Neural cell (in vitro differentiated cells): Measurements from ENCODE around the gene ANKS1B. TPM values are rescaled to one million over a fixed set of nuclear protein-coding genes. Genes with fewer than 3 reads are reported as not detected.

ENCODE experiments used
- H2AFZ ChIP-seq: fragments of 200-600, 300-800 bp; sonication (generic), shearing (Covaris generic); 2 replicates; pipeline ENCODE4 v1.6.0; 2014; ENCODE audit warnings: low read depth, mild to moderate bottlenecking, antibody characterized with exemption, low read length, moderate library complexity
- H3F3A ChIP-seq: fragments of 200-600 bp; shearing (Covaris generic); 2 replicates; pipeline ENCODE4 v1.6.1; 2016; ENCODE audit warnings: mild to moderate bottlenecking, moderate library complexity, mixed read lengths, antibody characterized with exemption, low read length; ENCODE audit not compliant: insufficient read depth, poor library complexity, severe bottlenecking
- H3K27ac ChIP-seq: fragments of 200-600, 300-800 bp; sonication (generic), shearing (Covaris generic); 2 replicates; pipeline ENCODE4 v1.5.1; 2014; ENCODE audit warnings: mild to moderate bottlenecking, low read length, moderate library complexity
- H3K27me3 ChIP-seq: fragments of 300-800, 200-600 bp; sonication (generic), shearing (Covaris generic); 2 replicates; pipeline ENCODE4 v1.6.0; 2014; ENCODE audit warnings: mild to moderate bottlenecking, low read depth, low read length, moderate library complexity; ENCODE audit not compliant: insufficient read depth
- H3K36me3 ChIP-seq: fragments of 300-800, 200-600 bp; sonication (generic), shearing (Covaris generic); 2 replicates; pipeline ENCODE4 v1.5.1; 2014; ENCODE audit warnings: mild to moderate bottlenecking, antibody characterized with exemption, low read length, moderate library complexity; ENCODE audit not compliant: insufficient read depth
- H3K4me2 ChIP-seq: fragments of 300-800, 200-600 bp; sonication (generic), shearing (Covaris generic); 2 replicates; pipeline ENCODE4 v1.6.0; 2014; ENCODE audit warnings: mild to moderate bottlenecking, low read length
- H3K4me3 ChIP-seq: fragments of 300-800, 200-600 bp; sonication (generic), shearing (Covaris generic); 2 replicates; pipeline ENCODE4 v1.5.1; 2014; ENCODE audit warnings: mild to moderate bottlenecking, low read length, moderate library complexity
- H3K79me2 ChIP-seq: fragments of 200-600 bp; shearing (Covaris generic); replicated peaks from 2 replicates; pipeline ENCODE4 v1.6.0; 2014; ENCODE audit warnings: mild to moderate bottlenecking, low read length, moderate library complexity; ENCODE audit not compliant: insufficient read depth
- H3K9ac ChIP-seq: fragments of 300-800, 200-600 bp; sonication (generic), shearing (Covaris generic); 2 replicates; pipeline ENCODE4 v1.6.1; 2016; ENCODE audit warnings: mild to moderate bottlenecking, low read length, mixed read lengths
- H3K9me2 ChIP-seq: fragments of 200-600 bp; shearing (Covaris generic); 2 replicates; pipeline ENCODE4 v1.6.1; 2016; ENCODE audit warnings: mild to moderate bottlenecking, low read length, mixed read lengths; ENCODE audit not compliant: insufficient read depth
- H3K9me3 ChIP-seq: fragments of 200-600, 300-800 bp; sonication (generic), shearing (Covaris generic); 2 replicates; pipeline ENCODE4 v1.6.1; 2016; ENCODE audit warnings: mild to moderate bottlenecking, mixed run types, low read length, moderate library complexity, mixed read lengths
- H4K20me1 ChIP-seq: fragments of 200-600 bp; shearing (Covaris generic); 2 replicates; pipeline ENCODE4 v1.6.1; 2016; ENCODE audit warnings: mild to moderate bottlenecking, mixed run types; ENCODE audit not compliant: insufficient read depth
- EP300 ChIP-seq: fragments of 450-650 bp; conservative IDR thresholded peaks from 2 replicates; pipeline ENCODE4 v1.6.1; 2014; ENCODE audit warnings: antibody characterized with exemption, mild to moderate bottlenecking, moderate library complexity; ENCODE audit not compliant: poor library complexity, severe bottlenecking
- EZH2 ChIP-seq: fragments of 200-600, 300-800 bp; shearing (Covaris generic), sonication (generic); IDR thresholded peaks from 2 replicates; pipeline ENCODE4 v1.6.1; 2014; ENCODE audit warnings: antibody characterized with exemption, low read length, borderline replicate concordance, mild to moderate bottlenecking; ENCODE audit not compliant: insufficient read depth, poor library complexity, severe bottlenecking
- MXI1 ChIP-seq: fragments of 450-650 bp; conservative IDR thresholded peaks from 2 replicates; pipeline ENCODE4 v1.6.1; 2014; ENCODE audit warnings: antibody characterized with exemption, mild to moderate bottlenecking; ENCODE audit not compliant: poor library complexity, severe bottlenecking
- POLR2AphosphoS5 ChIP-seq: IDR thresholded peaks from 2 replicates; pipeline ENCODE4 v1.6.1; 2012
- RAD21 ChIP-seq: fragments of 450-650 bp; conservative IDR thresholded peaks from 2 replicates; pipeline ENCODE4 v1.6.1; 2014; ENCODE audit warnings: antibody characterized with exemption, mild to moderate bottlenecking, moderate library complexity
- SMC3 ChIP-seq: fragments of 450-650 bp; conservative IDR thresholded peaks from 2 replicates; pipeline ENCODE4 v1.6.1; 2014; ENCODE audit warnings: antibody characterized with exemption, mild to moderate bottlenecking, moderate library complexity; ENCODE audit not compliant: poor library complexity
- TAF1 ChIP-seq: IDR thresholded peaks from 2 replicates; pipeline ENCODE4 v1.6.1; 2012; ENCODE audit warnings: low read depth
- polyA plus RNA-seq: library from polyadenylated mRNA; depleted of rRNA; stranded (reverse); fragments of >200 nt; gene quantifications from 2 replicates; pipeline ENCODE4 v1.2.3, GENCODE V29; 2014
- TF ChIP-seq, protein P1 (sequence below): fragments of 450-650 bp; IDR thresholded peaks from 2 replicates; pipeline ENCODE4 v1.5.1; 2014; ENCODE audit warnings: antibody characterized with exemption, mild to moderate bottlenecking, moderate library complexity; ENCODE audit not compliant: poor library complexity, severe bottlenecking
- TF ChIP-seq, protein P2 (sequence below): IDR thresholded peaks from 2 replicates; pipeline ENCODE4 v1.6.1; 2012; ENCODE audit warnings: borderline replicate concordance

The ANKS1B gene
- polyA plus RNA-seq, 1 donor from 2014 or later = 65.6 TPM

DNA sequence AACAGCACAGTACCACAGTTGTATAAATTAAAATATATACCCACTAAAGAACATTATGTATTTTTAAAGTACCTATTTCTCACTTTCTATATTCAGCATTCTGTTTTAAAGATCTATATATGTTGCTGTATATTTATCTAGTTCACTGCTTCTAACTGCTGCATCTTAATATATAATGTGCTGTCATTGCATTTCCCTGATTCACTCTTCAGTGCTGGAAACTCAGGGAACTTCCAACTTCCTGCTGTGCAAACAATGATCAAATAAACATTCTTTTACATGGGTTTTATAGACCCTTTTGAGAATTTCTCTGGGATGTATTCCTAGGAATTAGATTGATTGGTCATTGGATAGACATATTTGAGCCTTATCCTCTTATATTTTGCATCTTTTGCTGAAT is 960.5 kb downstream of the ANKS1B start:
- Histone ChIP-seq H3K27ac (no peak overlapping the region), H3K9me3 (no peaks in the 10 kb centered on the region), H3K9ac (no peak overlapping the region), H3K79me2 (no peaks in the 10 kb centered on the region), H3K9me2 (no peaks in the 10 kb centered on the region), H3K4me3 (no peak overlapping the region), H4K20me1 (no peaks in the 10 kb centered on the region), H3F3A (no peaks in the 10 kb centered on the region), H3K27me3 (no peaks in the 10 kb centered on the region), H3K36me3 (no peaks in the 10 kb centered on the region), H2AFZ (no peak overlapping the region), H3K4me2 (no peak overlapping the region)
- TF ChIP-seq, protein P1, sequence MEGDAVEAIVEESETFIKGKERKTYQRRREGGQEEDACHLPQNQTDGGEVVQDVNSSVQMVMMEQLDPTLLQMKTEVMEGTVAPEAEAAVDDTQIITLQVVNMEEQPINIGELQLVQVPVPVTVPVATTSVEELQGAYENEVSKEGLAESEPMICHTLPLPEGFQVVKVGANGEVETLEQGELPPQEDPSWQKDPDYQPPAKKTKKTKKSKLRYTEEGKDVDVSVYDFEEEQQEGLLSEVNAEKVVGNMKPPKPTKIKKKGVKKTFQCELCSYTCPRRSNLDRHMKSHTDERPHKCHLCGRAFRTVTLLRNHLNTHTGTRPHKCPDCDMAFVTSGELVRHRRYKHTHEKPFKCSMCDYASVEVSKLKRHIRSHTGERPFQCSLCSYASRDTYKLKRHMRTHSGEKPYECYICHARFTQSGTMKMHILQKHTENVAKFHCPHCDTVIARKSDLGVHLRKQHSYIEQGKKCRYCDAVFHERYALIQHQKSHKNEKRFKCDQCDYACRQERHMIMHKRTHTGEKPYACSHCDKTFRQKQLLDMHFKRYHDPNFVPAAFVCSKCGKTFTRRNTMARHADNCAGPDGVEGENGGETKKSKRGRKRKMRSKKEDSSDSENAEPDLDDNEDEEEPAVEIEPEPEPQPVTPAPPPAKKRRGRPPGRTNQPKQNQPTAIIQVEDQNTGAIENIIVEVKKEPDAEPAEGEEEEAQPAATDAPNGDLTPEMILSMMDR = no peak
- TF ChIP-seq RAD21 = no peak
- TF ChIP-seq POLR2AphosphoS5 = no peak
- TF ChIP-seq, protein P2, sequence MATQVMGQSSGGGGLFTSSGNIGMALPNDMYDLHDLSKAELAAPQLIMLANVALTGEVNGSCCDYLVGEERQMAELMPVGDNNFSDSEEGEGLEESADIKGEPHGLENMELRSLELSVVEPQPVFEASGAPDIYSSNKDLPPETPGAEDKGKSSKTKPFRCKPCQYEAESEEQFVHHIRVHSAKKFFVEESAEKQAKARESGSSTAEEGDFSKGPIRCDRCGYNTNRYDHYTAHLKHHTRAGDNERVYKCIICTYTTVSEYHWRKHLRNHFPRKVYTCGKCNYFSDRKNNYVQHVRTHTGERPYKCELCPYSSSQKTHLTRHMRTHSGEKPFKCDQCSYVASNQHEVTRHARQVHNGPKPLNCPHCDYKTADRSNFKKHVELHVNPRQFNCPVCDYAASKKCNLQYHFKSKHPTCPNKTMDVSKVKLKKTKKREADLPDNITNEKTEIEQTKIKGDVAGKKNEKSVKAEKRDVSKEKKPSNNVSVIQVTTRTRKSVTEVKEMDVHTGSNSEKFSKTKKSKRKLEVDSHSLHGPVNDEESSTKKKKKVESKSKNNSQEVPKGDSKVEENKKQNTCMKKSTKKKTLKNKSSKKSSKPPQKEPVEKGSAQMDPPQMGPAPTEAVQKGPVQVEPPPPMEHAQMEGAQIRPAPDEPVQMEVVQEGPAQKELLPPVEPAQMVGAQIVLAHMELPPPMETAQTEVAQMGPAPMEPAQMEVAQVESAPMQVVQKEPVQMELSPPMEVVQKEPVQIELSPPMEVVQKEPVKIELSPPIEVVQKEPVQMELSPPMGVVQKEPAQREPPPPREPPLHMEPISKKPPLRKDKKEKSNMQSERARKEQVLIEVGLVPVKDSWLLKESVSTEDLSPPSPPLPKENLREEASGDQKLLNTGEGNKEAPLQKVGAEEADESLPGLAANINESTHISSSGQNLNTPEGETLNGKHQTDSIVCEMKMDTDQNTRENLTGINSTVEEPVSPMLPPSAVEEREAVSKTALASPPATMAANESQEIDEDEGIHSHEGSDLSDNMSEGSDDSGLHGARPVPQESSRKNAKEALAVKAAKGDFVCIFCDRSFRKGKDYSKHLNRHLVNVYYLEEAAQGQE = no peak
- no peak for TF ChIP-seq EZH2
- TF ChIP-seq EP300 = no peak
- no peak for TF ChIP-seq TAF1
- TF ChIP-seq SMC3 = no peak
- TF ChIP-seq MXI1 = no peak

DNA sequence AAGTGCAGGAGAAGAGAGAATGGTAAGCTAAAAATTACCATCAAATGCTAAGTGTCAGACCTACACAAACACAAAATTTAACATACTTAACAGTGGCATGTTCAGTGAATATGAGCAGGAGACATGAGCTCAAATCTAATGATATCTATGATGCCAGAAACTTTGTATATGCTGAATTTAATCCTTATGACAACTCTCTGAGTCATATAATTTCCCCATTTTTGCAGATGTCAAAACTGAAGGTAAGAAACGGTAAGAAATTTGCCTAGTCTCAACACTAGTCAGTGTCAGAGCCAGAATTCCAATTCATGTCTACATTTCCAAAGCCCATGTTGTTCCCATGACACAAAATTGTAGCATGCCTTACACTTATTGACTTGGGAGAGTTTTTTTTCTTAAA is 963.9 kb downstream of the ANKS1B start:
- H2AFZ ChIP-seq = no peak overlapping the region
- no peak overlapping the region for H3K4me2 ChIP-seq
- no peaks in the 10 kb centered on the region for H3K9me3 ChIP-seq
- no peaks in the 10 kb centered on the region for H3K36me3 ChIP-seq
- H3K9ac ChIP-seq = no peak overlapping the region
- no peak overlapping the region for H3K4me3 ChIP-seq
- H3K27me3 ChIP-seq = no peaks in the 10 kb centered on the region
- no peaks in the 10 kb centered on the region for H4K20me1 ChIP-seq
- no peaks in the 10 kb centered on the region for H3K9me2 ChIP-seq
- TF ChIP-seq, protein P1 = no peak
- TF ChIP-seq EP300 (no peak), EZH2 (no peak), POLR2AphosphoS5 (no peak), RAD21 (no peak), SMC3 (no peak), TAF1 (no peak), MXI1 (no peak)
- TF ChIP-seq, protein P2 = no peak
- H3F3A ChIP-seq = no peaks in the 10 kb centered on the region
- H3K27ac ChIP-seq = no peak overlapping the region
- H3K79me2 ChIP-seq = no peaks in the 10 kb centered on the region
